NB4 (cell line): ENCODE results near the gene EDAR.

ENCODE experiments used
- CTCF ChIP-seq: IDR thresholded peaks from one replicate; pipeline ENCODE4 v1.5.1; 2012; ENCODE audit warnings: low read depth, low read length
- MYC ChIP-seq: IDR thresholded peaks from 2 replicates; pipeline ENCODE4 v1.6.1; 2011; ENCODE audit warnings: low read depth, low read length

GRCh38 chr2:108944601-108945331, 44.3 kb downstream of the EDAR start:
- TF ChIP-seq MYC = no peak
- no peak for TF ChIP-seq CTCF
